ENCODE measurements around the gene TMEM187.

DNA sequence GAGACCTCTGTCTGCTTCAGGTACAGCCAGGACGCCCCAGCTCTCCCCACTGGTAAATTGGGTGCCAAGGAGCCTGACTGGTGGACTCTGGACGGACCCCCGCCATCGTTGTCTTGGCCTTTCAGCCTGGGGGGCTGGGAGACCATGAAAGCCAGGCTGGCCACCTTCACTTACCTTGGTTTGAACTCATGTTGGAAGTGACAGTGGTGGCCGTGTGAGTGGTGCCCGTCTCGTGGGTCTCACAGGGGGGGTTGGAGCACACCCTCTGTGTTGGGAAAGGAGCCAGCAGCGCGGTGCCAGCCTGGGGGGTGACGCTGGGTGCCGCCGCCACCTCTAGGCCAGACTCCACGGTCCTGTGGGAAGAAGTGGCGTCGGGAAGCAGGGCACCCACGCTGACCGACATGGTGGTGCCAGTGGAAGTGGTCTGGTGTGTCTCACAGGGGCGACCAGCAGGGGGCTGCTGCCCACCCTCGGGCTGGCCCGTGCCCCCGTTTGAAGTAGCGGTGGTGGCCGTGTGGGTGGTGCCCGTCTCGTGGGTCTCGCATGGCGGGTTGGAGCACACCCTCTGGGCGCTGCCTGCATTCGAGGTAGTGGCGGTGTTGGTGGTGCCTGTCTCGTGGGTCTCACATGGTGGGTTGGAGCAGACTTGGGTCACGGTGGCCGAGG, 18.5 kb upstream of the TMEM187 start:
- TF ChIP-seq, protein P1, sequence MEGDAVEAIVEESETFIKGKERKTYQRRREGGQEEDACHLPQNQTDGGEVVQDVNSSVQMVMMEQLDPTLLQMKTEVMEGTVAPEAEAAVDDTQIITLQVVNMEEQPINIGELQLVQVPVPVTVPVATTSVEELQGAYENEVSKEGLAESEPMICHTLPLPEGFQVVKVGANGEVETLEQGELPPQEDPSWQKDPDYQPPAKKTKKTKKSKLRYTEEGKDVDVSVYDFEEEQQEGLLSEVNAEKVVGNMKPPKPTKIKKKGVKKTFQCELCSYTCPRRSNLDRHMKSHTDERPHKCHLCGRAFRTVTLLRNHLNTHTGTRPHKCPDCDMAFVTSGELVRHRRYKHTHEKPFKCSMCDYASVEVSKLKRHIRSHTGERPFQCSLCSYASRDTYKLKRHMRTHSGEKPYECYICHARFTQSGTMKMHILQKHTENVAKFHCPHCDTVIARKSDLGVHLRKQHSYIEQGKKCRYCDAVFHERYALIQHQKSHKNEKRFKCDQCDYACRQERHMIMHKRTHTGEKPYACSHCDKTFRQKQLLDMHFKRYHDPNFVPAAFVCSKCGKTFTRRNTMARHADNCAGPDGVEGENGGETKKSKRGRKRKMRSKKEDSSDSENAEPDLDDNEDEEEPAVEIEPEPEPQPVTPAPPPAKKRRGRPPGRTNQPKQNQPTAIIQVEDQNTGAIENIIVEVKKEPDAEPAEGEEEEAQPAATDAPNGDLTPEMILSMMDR (conservative IDR thresholded peaks at IDR 0.05), result no peak
- no peak for TF ChIP-seq ZFX (IDR thresholded peaks at IDR 0.05)
